ENCODE measurements around the gene FXYD5. TPM values are rescaled to one million over a fixed set of nuclear protein-coding genes. Genes with fewer than 3 reads are reported as not detected.
A peak's percentile ranks its signal among the peaks of the same experiment; 100 is the strongest.

FXYD5 gene
- total RNA-seq, 1 donor = 179 TPM

- H3K4me3 ChIP-seq (ENCODE audit: low read length) = no peak overlapping the region
- no peaks in the 10 kb centered on the region for H3K27me3 ChIP-seq (ENCODE audit: insufficient read depth, low read length)
- peaks cover 16% of the 10 kb centered on the region for H3K4me1 ChIP-seq (ENCODE audit: insufficient read depth, low read length)
- no peaks in the 10 kb centered on the region for H3K9me3 ChIP-seq (ENCODE audit: low read depth, low read length)
These were observed 38.3 kb upstream of the FXYD5 start for GRCh38 chr19:35116072-35116801.

GRCh38 chr19:35117116-35117515 is 37.4 kb upstream of the FXYD5 start:
- Histone ChIP-seq H3K9me3 (ENCODE audit: low read depth, low read length) (no peaks in the 10 kb centered on the region), H3K4me1 (ENCODE audit: insufficient read depth, low read length) (peaks cover 16% of the 10 kb centered on the region), H3K27me3 (ENCODE audit: insufficient read depth, low read length) (no peaks in the 10 kb centered on the region), H3K4me3 (ENCODE audit: low read length) (no peak overlapping the region)

GRCh38 chr19:35117799-35118198 is 36.7 kb upstream of the FXYD5 start:
- Histone ChIP-seq H3K9me3 (ENCODE audit: low read depth, low read length) (no peaks in the 10 kb centered on the region), H3K27me3 (ENCODE audit: insufficient read depth, low read length) (no peaks in the 10 kb centered on the region), H3K4me1 (ENCODE audit: insufficient read depth, low read length) (peaks cover 16% of the 10 kb centered on the region), H3K4me3 (ENCODE audit: low read length) (no peak overlapping the region)

GRCh38 chr19:35118268-35119020 is 36.1 kb upstream of the FXYD5 start:
- H3K27me3 ChIP-seq (ENCODE audit: insufficient read depth, low read length) = no peaks in the 10 kb centered on the region
- H3K9me3 ChIP-seq (ENCODE audit: low read depth, low read length) = no peaks in the 10 kb centered on the region
- H3K4me1 ChIP-seq (ENCODE audit: insufficient read depth, low read length) = peaks cover 16% of the 10 kb centered on the region
- no peak overlapping the region for H3K4me3 ChIP-seq (ENCODE audit: low read length)

- Histone ChIP-seq H3K4me1 (ENCODE audit: insufficient read depth, low read length) (peaks cover 20% of the 10 kb centered on the region), H3K27me3 (ENCODE audit: insufficient read depth, low read length) (no peaks in the 10 kb centered on the region), H3K9me3 (ENCODE audit: low read depth, low read length) (no peaks in the 10 kb centered on the region), H3K4me3 (ENCODE audit: low read length) (no peak overlapping the region)
These were observed 35.4 kb upstream of the FXYD5 start for GRCh38 chr19:35119091-35119490.

GRCh38 chr19:35119578-35120155 is 34.9 kb upstream of the FXYD5 start:
- Histone ChIP-seq H3K9me3 (ENCODE audit: low read depth, low read length) (no peaks in the 10 kb centered on the region), H3K4me3 (ENCODE audit: low read length) (no peak overlapping the region), H3K4me1 (ENCODE audit: insufficient read depth, low read length) (peaks cover 22% of the 10 kb centered on the region), H3K27me3 (ENCODE audit: insufficient read depth, low read length) (no peaks in the 10 kb centered on the region)

- Histone ChIP-seq H3K4me1 (ENCODE audit: insufficient read depth, low read length) (peaks cover 22% of the 10 kb centered on the region), H3K27me3 (ENCODE audit: insufficient read depth, low read length) (no peaks in the 10 kb centered on the region), H3K9me3 (ENCODE audit: low read depth, low read length) (no peaks in the 10 kb centered on the region), H3K4me3 (ENCODE audit: low read length) (no peak overlapping the region)
These were observed 34.0 kb upstream of the FXYD5 start for GRCh38 chr19:35120492-35120891.

GRCh38 chr19:35120898-35121297 is 33.6 kb upstream of the FXYD5 start:
- Histone ChIP-seq H3K4me3 (ENCODE audit: low read length) (no peak overlapping the region), H3K9me3 (ENCODE audit: low read depth, low read length) (no peaks in the 10 kb centered on the region), H3K4me1 (ENCODE audit: insufficient read depth, low read length) (peaks cover 22% of the 10 kb centered on the region), H3K27me3 (ENCODE audit: insufficient read depth, low read length) (no peaks in the 10 kb centered on the region)

- Histone ChIP-seq H3K27me3 (ENCODE audit: insufficient read depth, low read length) (no peaks in the 10 kb centered on the region), H3K9me3 (ENCODE audit: low read depth, low read length) (no peaks in the 10 kb centered on the region), H3K4me1 (ENCODE audit: insufficient read depth, low read length) (peaks cover 22% of the 10 kb centered on the region), H3K4me3 (ENCODE audit: low read length) (no peak overlapping the region)
These were observed 31.6 kb upstream of the FXYD5 start for GRCh38 chr19:35122687-35123551.

- no peaks in the 10 kb centered on the region for H3K9me3 ChIP-seq (ENCODE audit: low read depth, low read length)
- H3K27me3 ChIP-seq (ENCODE audit: insufficient read depth, low read length) = no peaks in the 10 kb centered on the region
- H3K4me3 ChIP-seq (ENCODE audit: low read length) = no peak overlapping the region
- peaks cover 22% of the 10 kb centered on the region for H3K4me1 ChIP-seq (ENCODE audit: insufficient read depth, low read length)
These were observed 31.0 kb upstream of the FXYD5 start for GRCh38 chr19:35123573-35123972.

GRCh38 chr19:35124098-35125060 is 30.2 kb upstream of the FXYD5 start:
- Histone ChIP-seq H3K4me1 (ENCODE audit: insufficient read depth, low read length) (peaks cover 22% of the 10 kb centered on the region), H3K9me3 (ENCODE audit: low read depth, low read length) (no peaks in the 10 kb centered on the region), H3K4me3 (ENCODE audit: low read length) (peak overlapping the region; percentile 31), H3K27me3 (ENCODE audit: insufficient read depth, low read length) (no peaks in the 10 kb centered on the region)

- Histone ChIP-seq H3K4me1 (ENCODE audit: insufficient read depth, low read length) (peaks cover 15% of the 10 kb centered on the region), H3K27me3 (ENCODE audit: insufficient read depth, low read length) (no peaks in the 10 kb centered on the region), H3K4me3 (ENCODE audit: low read length) (no peak overlapping the region), H3K9me3 (ENCODE audit: low read depth, low read length) (no peaks in the 10 kb centered on the region)
These were observed 29.2 kb upstream of the FXYD5 start for GRCh38 chr19:35125270-35125717.

- H3K9me3 ChIP-seq (ENCODE audit: low read depth, low read length) = no peaks in the 10 kb centered on the region
- H3K27me3 ChIP-seq (ENCODE audit: insufficient read depth, low read length) = no peaks in the 10 kb centered on the region
- H3K4me1 ChIP-seq (ENCODE audit: insufficient read depth, low read length) = peaks cover 14% of the 10 kb centered on the region
- no peak overlapping the region for H3K4me3 ChIP-seq (ENCODE audit: low read length)
These were observed 28.5 kb upstream of the FXYD5 start for GRCh38 chr19:35125749-35126623.
